ENCODE data around the gene HMGB4.

The HMGB4 gene

GRCh38 chr1:33824971-33825370, 38.9 kb upstream of the HMGB4 start:
- Histone ChIP-seq H3K36me3 (ENCODE audit: insufficient read depth, low read depth, low read length) (peaks cover 3% of the 10 kb centered on the region; the same call in 1 of the 2 replicates), H3K4me3 (ENCODE audit: low read length) (no peak overlapping the region), H3K4me1 (ENCODE audit: insufficient read depth, low read length) (no peaks in the 10 kb centered on the region), H3K27me3 (ENCODE audit: insufficient read depth, low read length) (no peaks in the 10 kb centered on the region), H3K9me3 (ENCODE audit: insufficient read depth, low read depth, low read length) (peaks cover 19% of the 10 kb centered on the region), H3K27ac (ENCODE audit: low read length) (no peak overlapping the region), H3K9ac (ENCODE audit: low read depth, low read length) (no peak overlapping the region)

GRCh38 chr1:33825506-33825905, 38.4 kb upstream of the HMGB4 start:
- Histone ChIP-seq H3K4me1 (ENCODE audit: insufficient read depth, low read length) (no peaks in the 10 kb centered on the region), H3K9me3 (ENCODE audit: insufficient read depth, low read depth, low read length) (peaks cover 19% of the 10 kb centered on the region), H3K9ac (ENCODE audit: low read depth, low read length) (no peak overlapping the region), H3K4me3 (ENCODE audit: low read length) (no peak overlapping the region), H3K27ac (ENCODE audit: low read length) (no peak overlapping the region), H3K36me3 (ENCODE audit: insufficient read depth, low read depth, low read length) (peaks cover 3% of the 10 kb centered on the region; the same call in 1 of the 2 replicates), H3K27me3 (ENCODE audit: insufficient read depth, low read length) (no peaks in the 10 kb centered on the region)

- no peaks in the 10 kb centered on the region for H3K27me3 ChIP-seq (ENCODE audit: insufficient read depth, low read length)
- peaks cover 19% of the 10 kb centered on the region for H3K9me3 ChIP-seq (ENCODE audit: insufficient read depth, low read depth, low read length)
- no peak overlapping the region for H3K4me3 ChIP-seq (ENCODE audit: low read length)
- no peaks in the 10 kb centered on the region for H3K4me1 ChIP-seq (ENCODE audit: insufficient read depth, low read length)
- no peak overlapping the region for H3K27ac ChIP-seq (ENCODE audit: low read length)
- no peak overlapping the region for H3K9ac ChIP-seq (ENCODE audit: low read depth, low read length)
- H3K36me3 ChIP-seq (ENCODE audit: insufficient read depth, low read depth, low read length), result peaks cover 3% of the 10 kb centered on the region; the same call in 1 of the 2 replicates
These were observed 37.6 kb upstream of the HMGB4 start for GRCh38 chr1:33826311-33826710.

GRCh38 chr1:33826711-33827110, 37.2 kb upstream of the HMGB4 start:
- Histone ChIP-seq H3K9ac (ENCODE audit: low read depth, low read length) (no peak overlapping the region), H3K36me3 (ENCODE audit: insufficient read depth, low read depth, low read length) (peaks cover 3% of the 10 kb centered on the region; the same call in 1 of the 2 replicates), H3K27me3 (ENCODE audit: insufficient read depth, low read length) (no peaks in the 10 kb centered on the region), H3K4me3 (ENCODE audit: low read length) (no peak overlapping the region), H3K4me1 (ENCODE audit: insufficient read depth, low read length) (no peaks in the 10 kb centered on the region), H3K9me3 (ENCODE audit: insufficient read depth, low read depth, low read length) (peaks cover 19% of the 10 kb centered on the region), H3K27ac (ENCODE audit: low read length) (no peak overlapping the region)

- Histone ChIP-seq H3K27me3 (ENCODE audit: insufficient read depth, low read length) (no peaks in the 10 kb centered on the region), H3K4me1 (ENCODE audit: insufficient read depth, low read length) (no peaks in the 10 kb centered on the region), H3K4me3 (ENCODE audit: low read length) (no peak overlapping the region), H3K9ac (ENCODE audit: low read depth, low read length) (no peak overlapping the region), H3K9me3 (ENCODE audit: insufficient read depth, low read depth, low read length) (peaks cover 19% of the 10 kb centered on the region), H3K36me3 (ENCODE audit: insufficient read depth, low read depth, low read length) (peaks cover 3% of the 10 kb centered on the region; the same call in 1 of the 2 replicates), H3K27ac (ENCODE audit: low read length) (no peak overlapping the region)
These were observed 35.8 kb upstream of the HMGB4 start for GRCh38 chr1:33828059-33828458.

- no peak overlapping the region for H3K27ac ChIP-seq (ENCODE audit: low read length)
- peaks cover 3% of the 10 kb centered on the region; the same call in 1 of the 2 replicates for H3K36me3 ChIP-seq (ENCODE audit: insufficient read depth, low read depth, low read length)
- no peak overlapping the region for H3K4me3 ChIP-seq (ENCODE audit: low read length)
- H3K9me3 ChIP-seq (ENCODE audit: insufficient read depth, low read depth, low read length), result peaks cover 19% of the 10 kb centered on the region
- H3K9ac ChIP-seq (ENCODE audit: low read depth, low read length), result no peak overlapping the region
- H3K4me1 ChIP-seq (ENCODE audit: insufficient read depth, low read length), result no peaks in the 10 kb centered on the region
- no peaks in the 10 kb centered on the region for H3K27me3 ChIP-seq (ENCODE audit: insufficient read depth, low read length)
These were observed 35.2 kb upstream of the HMGB4 start for GRCh38 chr1:33828654-33829053.

GRCh38 chr1:33836911-33837310, 27.0 kb upstream of the HMGB4 start:
- H3K9ac ChIP-seq (ENCODE audit: low read depth, low read length), result no peak overlapping the region
- H3K9me3 ChIP-seq (ENCODE audit: insufficient read depth, low read depth, low read length), result peaks cover 8% of the 10 kb centered on the region
- no peak overlapping the region for H3K27ac ChIP-seq (ENCODE audit: low read length)
- no peaks in the 10 kb centered on the region for H3K4me1 ChIP-seq (ENCODE audit: insufficient read depth, low read length)
- no peaks in the 10 kb centered on the region for H3K36me3 ChIP-seq (ENCODE audit: insufficient read depth, low read depth, low read length)
- H3K27me3 ChIP-seq (ENCODE audit: insufficient read depth, low read length), result no peaks in the 10 kb centered on the region
- no peak overlapping the region for H3K4me3 ChIP-seq (ENCODE audit: low read length)

GRCh38 chr1:33837635-33838034, 26.2 kb upstream of the HMGB4 start:
- Histone ChIP-seq H3K27ac (ENCODE audit: low read length) (no peak overlapping the region), H3K9me3 (ENCODE audit: insufficient read depth, low read depth, low read length) (peaks cover 8% of the 10 kb centered on the region), H3K9ac (ENCODE audit: low read depth, low read length) (no peak overlapping the region), H3K4me3 (ENCODE audit: low read length) (no peak overlapping the region), H3K36me3 (ENCODE audit: insufficient read depth, low read depth, low read length) (no peaks in the 10 kb centered on the region), H3K4me1 (ENCODE audit: insufficient read depth, low read length) (no peaks in the 10 kb centered on the region), H3K27me3 (ENCODE audit: insufficient read depth, low read length) (no peaks in the 10 kb centered on the region)

- H3K4me3 ChIP-seq (ENCODE audit: low read length), result no peak overlapping the region
- H3K9me3 ChIP-seq (ENCODE audit: insufficient read depth, low read depth, low read length), result peaks cover 8% of the 10 kb centered on the region
- no peak overlapping the region for H3K9ac ChIP-seq (ENCODE audit: low read depth, low read length)
- H3K27me3 ChIP-seq (ENCODE audit: insufficient read depth, low read length), result no peaks in the 10 kb centered on the region
- H3K27ac ChIP-seq (ENCODE audit: low read length), result no peak overlapping the region
- H3K36me3 ChIP-seq (ENCODE audit: insufficient read depth, low read depth, low read length), result no peaks in the 10 kb centered on the region
- no peaks in the 10 kb centered on the region for H3K4me1 ChIP-seq (ENCODE audit: insufficient read depth, low read length)
These were observed 22.4 kb upstream of the HMGB4 start for GRCh38 chr1:33841494-33841893.

- H3K27me3 ChIP-seq (ENCODE audit: insufficient read depth, low read length), result no peaks in the 10 kb centered on the region
- no peak overlapping the region for H3K4me3 ChIP-seq (ENCODE audit: low read length)
- no peak overlapping the region for H3K27ac ChIP-seq (ENCODE audit: low read length)
- no peaks in the 10 kb centered on the region for H3K4me1 ChIP-seq (ENCODE audit: insufficient read depth, low read length)
- H3K9ac ChIP-seq (ENCODE audit: low read depth, low read length), result no peak overlapping the region
- no peaks in the 10 kb centered on the region for H3K9me3 ChIP-seq (ENCODE audit: insufficient read depth, low read depth, low read length)
- no peaks in the 10 kb centered on the region for H3K36me3 ChIP-seq (ENCODE audit: insufficient read depth, low read depth, low read length)
These were observed 21.5 kb upstream of the HMGB4 start for GRCh38 chr1:33842348-33842747.

GRCh38 chr1:33844166-33844565, 19.7 kb upstream of the HMGB4 start:
- Histone ChIP-seq H3K9ac (ENCODE audit: low read depth, low read length) (no peak overlapping the region), H3K4me1 (ENCODE audit: insufficient read depth, low read length) (peaks cover 14% of the 10 kb centered on the region), H3K9me3 (ENCODE audit: insufficient read depth, low read depth, low read length) (no peaks in the 10 kb centered on the region), H3K27me3 (ENCODE audit: insufficient read depth, low read length) (no peaks in the 10 kb centered on the region), H3K36me3 (ENCODE audit: insufficient read depth, low read depth, low read length) (no peaks in the 10 kb centered on the region), H3K4me3 (ENCODE audit: low read length) (no peak overlapping the region), H3K27ac (ENCODE audit: low read length) (no peak overlapping the region)

GRCh38 chr1:33846861-33847260, 17.0 kb upstream of the HMGB4 start:
- no peak overlapping the region for H3K27ac ChIP-seq (ENCODE audit: low read length)

More at GRCh38 chr1:33846861-33847260, 17.0 kb upstream of the HMGB4 start:
- H3K27me3 ChIP-seq (ENCODE audit: insufficient read depth, low read length), result no peaks in the 10 kb centered on the region
- H3K36me3 ChIP-seq (ENCODE audit: insufficient read depth, low read depth, low read length), result no peaks in the 10 kb centered on the region
- no peak overlapping the region for H3K9ac ChIP-seq (ENCODE audit: low read depth, low read length)
- H3K4me1 ChIP-seq (ENCODE audit: insufficient read depth, low read length), result peaks cover 26% of the 10 kb centered on the region
- no peak overlapping the region for H3K4me3 ChIP-seq (ENCODE audit: low read length)
- no peaks in the 10 kb centered on the region for H3K9me3 ChIP-seq (ENCODE audit: insufficient read depth, low read depth, low read length)

All from iPS-20b (cell line).